HG03342 (cell line): ENCODE data around the gene UQCC2.

Source experiments
- ATAC-seq: cut with Tn5 transposase; IDR thresholded peaks from one replicate; pipeline ENCODE4 v1.9.1; 2021; ENCODE audit warnings: mild to moderate bottlenecking, moderate library complexity; ENCODE audit not compliant: unreplicated experiment

Gene UQCC2

DNA sequence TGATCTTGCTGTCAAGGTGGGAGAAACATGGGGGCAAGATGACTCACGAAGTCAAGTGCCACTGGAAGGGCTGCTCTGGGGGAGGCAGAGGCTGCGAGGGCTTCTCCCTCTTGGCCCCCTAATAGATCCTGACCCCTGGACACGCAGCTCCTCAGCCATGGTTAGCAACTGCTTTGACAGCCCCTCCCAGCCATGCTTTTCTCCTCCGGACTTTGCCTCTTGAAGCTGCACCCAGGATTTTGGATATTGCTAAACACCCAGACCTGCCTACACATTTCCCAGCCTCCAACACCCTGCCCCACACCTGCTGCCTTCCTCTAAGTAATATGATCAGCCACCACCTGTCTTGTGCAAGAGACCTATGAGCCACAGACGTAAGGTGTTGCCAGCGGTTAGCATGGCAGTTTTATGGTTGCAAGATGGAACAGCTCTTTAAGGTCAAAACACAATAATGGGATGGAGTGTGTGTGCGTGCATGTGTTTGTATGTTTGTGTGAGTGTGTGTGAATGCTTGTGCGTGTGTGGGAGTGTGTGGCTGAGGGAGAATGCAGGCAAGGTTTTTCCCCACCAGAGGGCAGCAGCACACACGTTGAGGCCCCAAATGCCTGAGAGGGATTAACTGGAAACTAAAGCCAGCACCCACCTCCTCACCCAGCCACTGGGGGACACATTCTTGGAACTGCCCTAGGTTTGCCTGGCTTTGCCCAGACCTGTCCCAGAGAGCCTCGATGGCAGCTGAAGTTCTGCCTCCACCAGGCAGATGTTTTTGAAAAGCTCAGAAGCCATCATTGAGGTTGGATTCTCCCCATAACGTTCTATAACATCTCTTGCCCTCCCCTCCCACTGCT lies 32.7 kb upstream of the UQCC2 start:
- no peak for ATAC-seq

- no peak for ATAC-seq
Measured at GRCh38 chr6:33742837-33743236, 31.3 kb upstream of the UQCC2 start.

GRCh38 chr6:33742092-33742491 lies 30.6 kb upstream of the UQCC2 start:
- no peak for ATAC-seq

GRCh38 chr6:33740794-33741193 lies 29.3 kb upstream of the UQCC2 start:
- ATAC-seq: no peak

DNA sequence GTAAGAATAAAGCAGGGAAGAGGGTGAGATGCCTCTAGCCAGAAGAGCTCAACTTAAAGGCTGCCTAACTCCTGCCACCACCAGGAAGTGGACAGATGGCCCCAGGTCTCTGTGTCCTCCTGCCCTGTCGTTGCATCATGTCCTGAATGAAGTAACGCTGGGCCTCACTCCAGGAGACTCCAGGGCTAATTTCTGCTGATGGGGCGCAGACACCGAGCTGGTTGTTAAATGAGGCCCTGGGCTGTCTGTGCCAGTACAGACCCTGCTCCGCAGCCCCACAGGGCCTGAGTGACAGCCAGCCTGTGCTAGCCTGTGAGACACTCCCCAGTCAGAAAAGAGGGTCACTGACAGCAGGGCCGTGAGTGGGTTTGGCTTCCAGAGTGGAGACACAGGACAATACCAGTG lies 28.7 kb upstream of the UQCC2 start:
- ATAC-seq: no peak

DNA sequence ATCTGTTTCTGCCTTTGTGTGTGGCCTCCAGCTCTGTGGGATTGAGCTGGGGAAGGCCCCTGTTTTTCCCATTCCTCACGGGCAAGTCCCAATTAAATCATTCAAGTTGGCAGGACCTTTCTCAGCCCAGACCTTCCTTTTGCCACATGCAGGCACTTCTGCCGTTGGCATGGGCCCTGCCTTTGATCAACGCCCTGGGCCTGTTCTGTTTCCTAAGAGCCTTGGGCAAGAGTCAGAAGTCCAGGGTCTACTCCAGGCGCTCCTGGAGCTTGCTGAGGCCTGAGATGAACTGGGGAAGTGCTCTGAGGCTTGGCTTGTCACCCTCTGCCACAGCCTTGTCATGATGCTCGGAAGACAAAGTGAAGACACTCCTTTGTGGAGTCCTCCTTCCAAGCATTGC lies 28.1 kb upstream of the UQCC2 start:
- ATAC-seq: no peak

GRCh38 chr6:33738879-33739278 lies 27.4 kb upstream of the UQCC2 start:
- ATAC-seq: no peak

DNA sequence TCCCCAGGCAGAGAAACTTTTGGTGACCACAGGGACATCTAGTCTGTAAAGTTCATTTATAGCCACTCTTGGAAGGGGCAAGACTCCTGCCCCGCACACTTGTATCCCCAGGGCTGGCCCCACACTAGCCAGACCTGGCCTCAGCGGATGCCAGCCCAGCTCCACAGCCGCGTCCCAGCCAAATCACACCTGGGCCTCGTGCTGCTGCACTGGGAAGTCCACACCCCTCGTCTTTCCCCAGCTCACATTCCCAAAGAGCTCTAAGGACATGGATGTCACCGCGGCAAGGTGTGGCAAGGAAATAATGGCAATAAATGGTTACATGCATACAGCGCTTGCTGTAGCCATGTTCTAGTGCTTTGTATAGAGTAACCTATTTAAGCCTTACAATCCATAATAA lies 26.7 kb upstream of the UQCC2 start:
- no peak for ATAC-seq

DNA sequence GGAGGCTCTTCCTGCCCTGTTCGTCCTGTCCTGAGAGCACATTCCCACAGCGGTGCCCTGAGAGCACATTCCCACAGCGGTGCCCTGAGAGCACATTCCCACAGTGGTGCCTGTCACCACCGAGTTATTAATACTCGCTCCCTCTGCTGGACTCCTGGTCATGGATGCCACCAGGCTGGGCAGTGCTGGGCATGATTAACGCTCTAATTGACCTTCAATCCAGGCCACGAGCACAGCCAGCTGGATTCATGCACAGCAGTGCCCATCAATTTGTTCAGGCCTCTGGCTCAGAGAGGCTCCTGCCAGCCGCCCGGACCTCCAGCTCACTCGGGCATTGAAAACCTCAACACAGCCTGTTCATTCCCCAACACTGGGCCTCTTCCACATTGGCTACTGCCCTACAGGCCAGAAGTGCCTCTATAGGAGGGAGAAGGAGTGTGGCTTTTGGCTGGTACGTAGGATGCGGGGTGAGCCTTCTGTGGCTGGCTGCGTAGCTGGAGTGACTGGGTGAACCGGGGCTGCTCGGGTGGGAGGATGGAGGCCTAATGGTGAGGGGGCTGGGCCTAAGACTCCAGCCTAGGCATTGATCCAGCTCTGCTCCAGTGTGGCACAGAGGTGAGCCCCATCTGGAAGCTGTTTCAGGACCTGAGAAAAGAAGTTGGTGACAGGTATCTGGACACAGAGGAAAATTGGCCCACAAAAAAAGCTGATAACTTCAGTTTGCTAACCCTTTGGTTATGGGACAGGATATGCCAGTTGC lies 25.9 kb upstream of the UQCC2 start:
- ATAC-seq: no peak

DNA sequence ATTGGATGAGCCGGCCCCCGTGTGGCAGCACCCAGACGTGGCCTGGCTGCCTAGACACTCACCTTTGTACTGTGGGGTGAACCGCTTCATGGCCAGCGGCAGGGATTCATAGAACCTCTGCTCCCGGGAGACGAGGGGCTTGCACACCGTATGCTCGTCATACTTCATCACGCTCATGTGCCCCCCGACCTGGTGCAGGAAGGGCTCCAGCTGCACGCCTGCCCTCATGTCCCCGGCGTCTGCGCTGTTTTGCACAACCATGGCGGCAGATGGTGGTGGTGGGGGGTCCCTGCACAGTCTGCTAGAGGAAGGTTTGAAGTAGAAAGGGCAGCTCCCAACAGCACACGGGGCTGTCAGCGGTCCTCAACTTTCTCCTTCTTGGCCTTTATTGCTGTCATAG lies 23.7 kb upstream of the UQCC2 start:
- no peak for ATAC-seq

GRCh38 chr6:33733709-33734007 lies 22.2 kb upstream of the UQCC2 start:
- no peak for ATAC-seq

GRCh38 chr6:33732817-33733708 lies 21.6 kb upstream of the UQCC2 start:
- ATAC-seq: no peak

DNA sequence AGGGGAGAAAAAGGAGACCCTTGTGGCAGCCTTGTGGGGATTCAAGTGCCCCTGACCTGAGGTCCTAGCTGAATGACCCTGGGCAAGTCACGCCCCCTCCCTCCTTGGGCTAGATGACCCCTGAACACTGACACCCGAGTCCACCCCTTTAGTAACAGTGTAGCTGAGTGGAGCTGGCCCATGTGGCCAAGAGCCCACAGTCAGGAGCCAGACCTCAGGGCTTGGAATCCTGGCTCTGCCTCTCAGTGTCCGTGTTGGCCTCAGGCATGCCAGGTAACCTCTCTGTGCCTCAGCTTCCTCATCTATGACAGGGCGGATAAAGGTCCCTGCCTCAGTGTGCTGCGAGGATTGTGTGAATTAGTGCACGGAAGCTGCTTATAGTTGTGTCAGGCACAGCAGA lies 20.9 kb upstream of the UQCC2 start:
- ATAC-seq: no peak

GRCh38 chr6:33731751-33732282 lies 20.3 kb upstream of the UQCC2 start:
- ATAC-seq: no peak

GRCh38 chr6:33731035-33731434 lies 19.5 kb upstream of the UQCC2 start:
- no peak for ATAC-seq

DNA sequence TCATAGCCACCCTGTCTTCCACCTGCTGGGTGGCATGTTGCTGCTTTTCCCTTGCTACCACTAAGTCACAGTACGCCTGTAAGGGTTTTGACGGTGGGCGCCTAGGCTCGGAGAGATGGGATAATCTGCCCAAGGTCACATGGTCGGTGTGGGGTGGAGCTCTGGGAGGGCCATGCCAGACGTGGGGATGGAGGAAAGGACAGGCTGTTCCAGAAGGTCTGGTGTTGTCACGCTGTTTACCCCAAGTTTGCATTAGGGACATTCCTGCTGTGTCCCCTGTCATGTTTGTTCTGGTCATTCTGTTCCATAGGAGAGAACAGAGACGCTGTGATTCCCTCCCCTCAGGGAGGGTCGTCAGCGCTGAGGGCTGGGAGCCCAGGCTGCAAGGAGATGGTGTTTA lies 19.1 kb upstream of the UQCC2 start:
- ATAC-seq: no peak

DNA sequence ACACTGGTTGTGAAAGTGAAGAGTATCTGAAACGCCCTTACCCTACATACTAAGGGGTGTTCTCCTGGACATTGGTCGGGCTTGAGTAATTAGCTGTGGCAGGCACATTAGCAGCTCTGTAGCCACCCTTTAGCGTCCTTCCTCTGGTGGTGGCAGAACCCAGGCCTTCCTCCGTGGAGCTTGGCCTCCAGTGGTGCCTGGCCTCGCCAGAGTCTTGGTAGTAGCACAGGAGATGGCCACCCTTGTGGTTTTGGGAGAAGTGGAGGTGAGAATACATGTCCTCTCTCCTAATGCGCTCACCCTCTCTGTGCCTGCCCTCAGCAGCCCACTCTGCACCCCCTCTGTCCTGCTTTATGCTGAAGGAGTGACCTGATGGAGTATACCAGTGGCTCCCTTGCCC lies 17.6 kb upstream of the UQCC2 start:
- ATAC-seq: no peak

- ATAC-seq: no peak
Measured at GRCh38 chr6:33728438-33728837, 16.9 kb upstream of the UQCC2 start.

DNA sequence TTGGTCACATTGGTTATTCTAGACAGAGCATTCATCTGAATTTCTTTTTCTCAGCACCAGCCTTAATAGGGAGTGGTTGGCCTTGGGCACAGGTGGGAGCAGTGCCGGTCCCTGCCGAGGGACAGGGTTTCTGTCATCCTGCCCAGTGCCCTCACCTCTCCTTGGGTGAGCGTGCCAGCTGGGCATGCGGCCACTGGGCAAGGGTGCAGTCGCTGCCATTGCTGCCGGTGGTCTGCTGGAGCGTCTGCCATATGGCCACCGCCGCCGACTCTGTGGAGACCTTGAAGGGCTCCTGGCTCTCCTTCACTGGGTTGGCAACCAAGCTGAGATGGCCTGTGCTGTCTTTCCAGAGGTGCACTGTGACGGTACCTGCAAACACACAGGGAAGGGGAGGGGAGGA lies 16.4 kb upstream of the UQCC2 start:
- no peak for ATAC-seq

- no peak for ATAC-seq
Measured at GRCh38 chr6:33727126-33727525, 15.6 kb upstream of the UQCC2 start.

DNA sequence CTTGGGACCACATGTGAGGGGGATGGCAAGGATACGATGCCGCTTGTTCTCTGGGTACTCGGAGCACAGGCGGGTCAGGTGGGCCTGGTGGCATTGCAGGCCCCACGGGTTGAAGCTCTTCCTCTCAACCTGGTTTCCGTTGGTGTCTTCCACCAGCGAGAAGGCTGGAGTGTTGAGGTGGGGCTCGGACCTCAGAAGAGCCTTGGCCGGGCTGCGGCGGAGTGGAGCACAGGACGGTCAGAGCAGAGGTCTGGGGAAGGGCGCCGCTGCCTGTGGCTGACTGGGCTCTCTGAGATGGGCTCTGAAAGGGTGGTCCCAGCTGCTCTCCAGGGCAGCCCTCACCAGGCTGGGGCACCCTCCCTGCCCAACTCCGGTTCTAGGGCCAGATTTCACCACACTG lies 15.2 kb upstream of the UQCC2 start:
- ATAC-seq: no peak
